Cardiac muscle cell (in vitro differentiated cells and primary cell): ENCODE measurements around the gene TLL2. TPM values are rescaled to one million over a fixed set of nuclear protein-coding genes. Genes with fewer than 3 reads are reported as not detected.
A peak's percentile ranks its signal among the peaks of the same experiment; 100 is the strongest.

Source experiments
- DNase-seq, 2 donors: peaks; one replicate each; pipeline versions ENCODE4 v3.0.0 to v3.0.0-alpha.2; 2010 to 2017; ENCODE audit warnings: low read depth in 1 of 2, low spot score in 1 of 2
- H3K27ac ChIP-seq: fragments of 200-600 bp; sonication (generic); 2 replicates; pipeline ENCODE4 v1.5.1; 2016
- H3K27me3 ChIP-seq: fragments of 200-600 bp; sonication (generic); 2 replicates; pipeline ENCODE4 v1.6.0; 2016; ENCODE audit warnings: control low read depth
- H3K36me3 ChIP-seq: fragments of 200-600 bp; sonication (generic); 2 replicates; pipeline ENCODE4 v1.5.1; 2016; ENCODE audit warnings: control low read depth
- H3K4me1 ChIP-seq: fragments of 200-600 bp; sonication (generic); 2 replicates; pipeline ENCODE4 v1.8.1; 2017; ENCODE audit warnings: low read depth, mild to moderate bottlenecking, mixed run types
- H3K4me3 ChIP-seq: fragments of 200-600 bp; sonication (generic); 2 replicates; pipeline ENCODE4 v1.5.1; 2016; ENCODE audit warnings: mild to moderate bottlenecking
- H3K9me3 ChIP-seq: fragments of 200-600 bp; sonication (generic); 2 replicates; pipeline ENCODE4 v1.5.1; 2017; ENCODE audit warnings: low read depth, mild to moderate bottlenecking, control low read depth
- CTCF ChIP-seq: IDR thresholded peaks from 2 replicates; pipeline ENCODE4 v1.5.1; 2012; ENCODE audit warnings: low read depth, mild to moderate bottlenecking, low read length
- polyA plus RNA-seq: library from polyadenylated mRNA; unstranded; fragments of >200 nt; fragmentation: Nextera tagmentation; extraction: Ambion mirVana; gene quantifications from 2 replicates; pipeline ENCODE4 v1.2.1, GENCODE V29; 2016
- total RNA-seq: library from RNA; depleted of rRNA; stranded (reverse); fragments of >200 nt; gene quantifications from 2 replicates; pipeline ENCODE4 v1.2.3, GENCODE V29; 2016

TLL2 gene
- total and polyA plus RNA-seq, 2 experiments from 2014 or later: 0.15 to 0.55 TPM

GRCh38 chr10:96513305-96513697, 425 bp downstream of the TLL2 start:
- Histone ChIP-seq H3K27ac (no peak overlapping the region), H3K36me3 (peaks cover 1% of the 10 kb centered on the region), H3K27me3 (peaks cover 32% of the 10 kb centered on the region), H3K9me3 (no peaks in the 10 kb centered on the region), H3K4me3 (peak overlapping the region; percentile 33), H3K4me1 (peaks cover 5% of the 10 kb centered on the region)
- DNase-seq: no peak
- TF ChIP-seq CTCF: no peak

GRCh38 chr10:96512524-96513304, 1.0 kb downstream of the TLL2 start:
- H3K4me3 ChIP-seq: peak overlapping the region; percentile 33
- H3K4me1 ChIP-seq: peaks cover 5% of the 10 kb centered on the region
- no peaks in the 10 kb centered on the region for H3K9me3 ChIP-seq
- no peak overlapping the region for H3K27ac ChIP-seq
- TF ChIP-seq CTCF: no peak
- peak; percentile 32 to 63 for DNase-seq
- H3K36me3 ChIP-seq: no peaks in the 10 kb centered on the region
- peaks cover 32% of the 10 kb centered on the region for H3K27me3 ChIP-seq

- H3K36me3 ChIP-seq: no peaks in the 10 kb centered on the region
- DNase-seq: peak; percentile 28 to 60
- peak; percentile 59 for TF ChIP-seq CTCF
- peaks cover 32% of the 10 kb centered on the region for H3K27me3 ChIP-seq
- peaks cover 5% of the 10 kb centered on the region for H3K4me1 ChIP-seq
- H3K27ac ChIP-seq: no peak overlapping the region
- H3K9me3 ChIP-seq: no peaks in the 10 kb centered on the region
- H3K4me3 ChIP-seq: no peak overlapping the region
Measured at GRCh38 chr10:96511044-96511945, 2.4 kb downstream of the TLL2 start.

GRCh38 chr10:96509017-96509641, 4.6 kb downstream of the TLL2 start:
- H3K27ac ChIP-seq: no peak overlapping the region
- H3K27me3 ChIP-seq: peaks cover 28% of the 10 kb centered on the region
- no peak overlapping the region for H3K4me3 ChIP-seq
- no peaks in the 10 kb centered on the region for H3K9me3 ChIP-seq
- peaks cover under 1% of the 10 kb centered on the region for H3K4me1 ChIP-seq
- peak in 1 of 2 donors; percentile 16 for DNase-seq
- no peaks in the 10 kb centered on the region for H3K36me3 ChIP-seq
- no peak for TF ChIP-seq CTCF

- no peak for TF ChIP-seq CTCF
Measured at GRCh38 chr10:96507044-96507443, 6.7 kb downstream of the TLL2 start.

More at GRCh38 chr10:96507044-96507443, 6.7 kb downstream of the TLL2 start:
- DNase-seq: no peak
- Histone ChIP-seq H3K27me3 (peaks cover 15% of the 10 kb centered on the region), H3K4me1 (no peaks in the 10 kb centered on the region), H3K4me3 (no peak overlapping the region), H3K27ac (no peak overlapping the region), H3K9me3 (no peaks in the 10 kb centered on the region), H3K36me3 (no peaks in the 10 kb centered on the region)
